ENCODE data around the gene GPX6. TPM values are rescaled to one million over a fixed set of nuclear protein-coding genes. Genes with fewer than 3 reads are reported as not detected.
"Not testable (repeated sequence)": the region's sequence is repeated elsewhere in the genome, so short reads cannot be mapped to it uniquely, and the experiment has no call there.

Gene GPX6
- total RNA-seq, 4 donors from 2014 or later: not detected

GRCh38 chr6:28525496-28526039 is 10.0 kb upstream of the GPX6 start, which contains the start of gene GPX5:
TSS of gene GPX5 (plus strand) at chr6:28525881. CDS start at chr6:28526014, 133 bp downstream.
- Histone ChIP-seq H3K27ac (no peak within 1 kb of the TSS), H3K36me3 (no peaks in the 10 kb centered on the region), H3K4me1 (no peaks in the 10 kb centered on the region), H3K4me3 (no peak within 1 kb of the TSS), H3K9me3 (no peaks in the 10 kb centered on the region), H3K27me3 (no peaks in the 10 kb centered on the region)
- intact Hi-C loops (cut with DNase I; ENCODE audit: low total_unique reads): no loop called here
- TF ChIP-seq CTCF (IDR thresholded peaks at IDR 0.05 in 4 of 5, conservative IDR thresholded peaks at IDR 0.05 in 1 of 5): no peak
- no peak for TF ChIP-seq POLR2A (IDR thresholded peaks at IDR 0.05)
- DNase-seq (no peak), ATAC-seq (no peak)
- in situ Hi-C loops (cut with MboI; ENCODE audit: low sequenced_read_pairs in 4 of 4): no loop called here

GRCh38 chr6:28523241-28523622 is 7.6 kb upstream of the GPX6 start:
- H3K27ac ChIP-seq: no peak overlapping the region
- H3K4me3 ChIP-seq: no peak overlapping the region
- in situ Hi-C loops (cut with MboI; ENCODE audit: low sequenced_read_pairs in 4 of 4): no loop called here
- DNase-seq (no peak), ATAC-seq (no peak)
- no peaks in the 10 kb centered on the region for H3K36me3 ChIP-seq
- no peaks in the 10 kb centered on the region for H3K4me1 ChIP-seq
- H3K9me3 ChIP-seq: no peaks in the 10 kb centered on the region
- TF ChIP-seq POLR2A (IDR thresholded peaks at IDR 0.05) (no peak), CTCF (IDR thresholded peaks at IDR 0.05 in 4 of 5, conservative IDR thresholded peaks at IDR 0.05 in 1 of 5) (no peak)
- intact Hi-C loops (cut with DNase I; ENCODE audit: low total_unique reads): no loop called here
- no peaks in the 10 kb centered on the region for H3K27me3 ChIP-seq

GRCh38 chr6:28522594-28523240 is 7.1 kb upstream of the GPX6 start:
- Histone ChIP-seq H3K27ac (no peak overlapping the region), H3K4me3 (no peak overlapping the region), H3K27me3 (no peaks in the 10 kb centered on the region), H3K4me1 (no peaks in the 10 kb centered on the region), H3K9me3 (no peaks in the 10 kb centered on the region), H3K36me3 (no peaks in the 10 kb centered on the region)
- no peak for TF ChIP-seq POLR2A (IDR thresholded peaks at IDR 0.05)
- TF ChIP-seq CTCF (IDR thresholded peaks at IDR 0.05 in 4 of 5, conservative IDR thresholded peaks at IDR 0.05 in 1 of 5): no peak
- DNase-seq: no peak
- no peak for ATAC-seq
- in situ Hi-C loops (cut with MboI; ENCODE audit: low sequenced_read_pairs in 4 of 4) (no loop called here), intact Hi-C loops (cut with DNase I; ENCODE audit: low total_unique reads) (no loop called here)

- TF ChIP-seq POLR2A (IDR thresholded peaks at IDR 0.05) (no peak), CTCF (IDR thresholded peaks at IDR 0.05 in 4 of 5, conservative IDR thresholded peaks at IDR 0.05 in 1 of 5) (no peak)
- Histone ChIP-seq H3K27ac (no peak overlapping the region), H3K9me3 (no peaks in the 10 kb centered on the region), H3K27me3 (no peaks in the 10 kb centered on the region), H3K36me3 (no peaks in the 10 kb centered on the region), H3K4me1 (no peaks in the 10 kb centered on the region), H3K4me3 (no peak overlapping the region)
- no peak for ATAC-seq
- in situ Hi-C loops (cut with MboI; ENCODE audit: low sequenced_read_pairs in 4 of 4): no loop called here
- intact Hi-C loops (cut with DNase I; ENCODE audit: low total_unique reads): no loop called here
- DNase-seq: no peak
Measured at GRCh38 chr6:28517964-28518363, 2.4 kb upstream of the GPX6 start.

- DNase-seq: not testable (repeated sequence)
Measured at GRCh38 chr6:28512387-28512786, 3.2 kb downstream of the GPX6 start.

More at GRCh38 chr6:28512387-28512786, 3.2 kb downstream of the GPX6 start:
- H3K36me3 ChIP-seq; in situ Hi-C loops (cut with MboI; ENCODE audit: low sequenced_read_pairs in 4 of 4); H3K9me3 ChIP-seq; H3K27ac ChIP-seq; intact Hi-C loops (cut with DNase I; ENCODE audit: low total_unique reads); H3K27me3 ChIP-seq; ATAC-seq; H3K4me1 ChIP-seq; H3K4me3 ChIP-seq: not testable (repeated sequence)
